ENCODE measurements around the gene ZNRF2.
"Not testable (repeated sequence)": the region's sequence is repeated elsewhere in the genome, so short reads cannot be mapped to it uniquely, and the experiment has no call there.

ZNRF2 gene

DNA sequence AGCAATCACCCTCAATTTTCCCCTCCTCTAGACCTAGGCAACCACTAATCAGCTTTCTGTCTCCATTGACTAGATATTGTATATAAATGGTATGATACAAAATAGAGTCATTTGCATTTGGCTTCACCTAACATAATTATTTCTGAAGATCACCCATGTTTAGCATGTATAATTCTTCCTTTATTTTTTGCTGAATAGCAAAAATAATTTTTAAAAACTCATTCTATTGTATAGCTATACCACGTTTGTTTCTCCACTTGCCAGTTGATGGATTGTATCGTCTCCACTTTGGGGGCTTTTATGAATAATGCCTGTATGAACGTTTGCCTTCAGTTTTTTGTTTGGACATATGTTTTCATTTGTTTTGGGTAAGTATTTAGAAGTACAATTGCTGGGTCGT, 95.3 kb downstream of the ZNRF2 start:
- H3K4me3 ChIP-seq (ENCODE audit: low read depth, low read length): no peak overlapping the region
- no peak for DNase-seq (ENCODE audit: low read depth)
- TF ChIP-seq, protein P1, sequence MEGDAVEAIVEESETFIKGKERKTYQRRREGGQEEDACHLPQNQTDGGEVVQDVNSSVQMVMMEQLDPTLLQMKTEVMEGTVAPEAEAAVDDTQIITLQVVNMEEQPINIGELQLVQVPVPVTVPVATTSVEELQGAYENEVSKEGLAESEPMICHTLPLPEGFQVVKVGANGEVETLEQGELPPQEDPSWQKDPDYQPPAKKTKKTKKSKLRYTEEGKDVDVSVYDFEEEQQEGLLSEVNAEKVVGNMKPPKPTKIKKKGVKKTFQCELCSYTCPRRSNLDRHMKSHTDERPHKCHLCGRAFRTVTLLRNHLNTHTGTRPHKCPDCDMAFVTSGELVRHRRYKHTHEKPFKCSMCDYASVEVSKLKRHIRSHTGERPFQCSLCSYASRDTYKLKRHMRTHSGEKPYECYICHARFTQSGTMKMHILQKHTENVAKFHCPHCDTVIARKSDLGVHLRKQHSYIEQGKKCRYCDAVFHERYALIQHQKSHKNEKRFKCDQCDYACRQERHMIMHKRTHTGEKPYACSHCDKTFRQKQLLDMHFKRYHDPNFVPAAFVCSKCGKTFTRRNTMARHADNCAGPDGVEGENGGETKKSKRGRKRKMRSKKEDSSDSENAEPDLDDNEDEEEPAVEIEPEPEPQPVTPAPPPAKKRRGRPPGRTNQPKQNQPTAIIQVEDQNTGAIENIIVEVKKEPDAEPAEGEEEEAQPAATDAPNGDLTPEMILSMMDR (IDR thresholded peaks at IDR 0.05; ENCODE audit: low read depth, low read length, missing control alignments): no peak

DNA sequence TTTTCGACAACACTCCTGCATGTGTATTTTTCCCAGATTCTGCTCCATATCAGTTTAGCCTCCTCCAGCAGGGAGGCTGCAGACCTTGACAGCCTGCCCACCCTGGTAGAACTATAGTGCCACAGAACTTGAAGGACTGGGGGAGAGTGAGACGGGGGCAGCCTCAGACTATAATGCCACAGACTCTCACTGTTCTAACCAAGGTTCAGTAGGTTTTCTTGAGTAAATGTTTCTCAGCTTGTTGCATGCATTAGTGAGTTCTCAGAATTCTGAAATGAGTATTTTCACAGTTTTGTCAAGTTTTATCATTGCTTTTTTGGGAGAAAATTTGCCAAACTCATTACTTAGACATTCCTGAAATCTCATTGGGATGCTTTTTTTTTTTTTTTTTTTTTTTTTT, 95.9 kb downstream of the ZNRF2 start:
- H3K4me3 ChIP-seq (ENCODE audit: low read depth, low read length): no peak overlapping the region
- TF ChIP-seq, protein P1 (IDR thresholded peaks at IDR 0.05; ENCODE audit: low read depth, low read length, missing control alignments): no peak
- DNase-seq (ENCODE audit: low read depth): no peak

DNA sequence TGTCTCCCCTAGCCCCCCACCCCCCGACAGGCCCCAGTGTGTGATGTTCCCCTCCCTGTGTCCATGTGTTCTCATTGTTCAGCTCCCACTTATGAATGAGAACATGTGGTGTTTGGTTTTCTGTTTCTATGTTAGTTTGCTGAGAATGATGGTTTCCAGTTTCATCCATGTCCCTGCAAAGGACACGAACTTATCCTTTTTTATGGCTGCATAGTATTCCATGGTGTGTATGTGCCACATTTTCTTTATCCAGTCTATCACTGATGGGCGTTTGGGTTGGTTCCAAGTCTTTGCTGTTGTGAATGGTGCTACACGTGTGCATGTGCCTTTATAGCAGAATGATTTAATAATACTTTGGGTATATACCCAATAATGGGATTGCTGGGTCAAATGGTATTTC, 96.4 kb downstream of the ZNRF2 start:
- not testable (repeated sequence) for DNase-seq (ENCODE audit: low read depth); H3K4me3 ChIP-seq (ENCODE audit: low read depth, low read length)

DNA sequence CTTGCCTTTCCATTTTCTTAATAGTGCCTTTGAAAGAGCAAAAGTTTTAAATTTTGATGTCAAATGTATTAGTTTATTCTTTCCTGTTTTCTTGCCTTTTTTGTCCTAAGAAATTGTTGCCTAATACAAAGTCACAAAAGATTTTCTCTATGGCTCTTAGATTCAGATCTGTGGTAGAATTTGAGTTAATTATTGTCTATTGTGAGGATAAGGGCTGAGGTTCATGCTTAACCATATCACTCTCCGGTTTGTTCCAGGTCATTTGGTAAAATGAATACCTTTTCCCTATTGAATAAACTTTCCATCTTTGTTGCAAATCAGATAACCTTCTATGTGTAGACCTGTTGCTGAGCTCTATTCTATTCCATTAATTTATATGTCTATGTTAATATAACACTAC, 98.2 kb downstream of the ZNRF2 start:
- H3K4me3 ChIP-seq (ENCODE audit: low read depth, low read length): no peak overlapping the region
- DNase-seq (ENCODE audit: low read depth): no peak
- TF ChIP-seq, protein P1 (IDR thresholded peaks at IDR 0.05; ENCODE audit: low read depth, low read length, missing control alignments): no peak

DNA sequence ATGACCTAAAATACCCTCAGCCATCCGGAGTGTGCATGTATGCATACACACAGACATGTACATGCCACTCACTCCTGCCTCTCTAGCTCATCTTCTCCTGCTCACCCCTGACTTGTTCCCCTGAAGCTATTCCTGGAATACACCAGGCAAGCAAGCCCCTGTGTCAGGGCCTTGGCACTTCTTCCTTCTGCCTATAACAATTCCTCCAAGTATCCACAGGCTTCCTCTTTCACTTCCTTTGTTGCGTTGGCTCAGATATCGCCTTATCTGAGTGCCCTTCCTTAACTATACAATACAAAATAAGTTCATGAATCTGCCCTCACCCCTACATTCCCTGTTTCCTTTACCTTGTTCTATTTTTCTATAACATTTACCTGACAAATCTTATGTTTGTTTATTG, 105.4 kb downstream of the ZNRF2 start:
- TF ChIP-seq, protein P1 (IDR thresholded peaks at IDR 0.05; ENCODE audit: low read depth, low read length, missing control alignments): no peak
- no peak for DNase-seq (ENCODE audit: low read depth)
- no peak overlapping the region for H3K4me3 ChIP-seq (ENCODE audit: low read depth, low read length)

DNA sequence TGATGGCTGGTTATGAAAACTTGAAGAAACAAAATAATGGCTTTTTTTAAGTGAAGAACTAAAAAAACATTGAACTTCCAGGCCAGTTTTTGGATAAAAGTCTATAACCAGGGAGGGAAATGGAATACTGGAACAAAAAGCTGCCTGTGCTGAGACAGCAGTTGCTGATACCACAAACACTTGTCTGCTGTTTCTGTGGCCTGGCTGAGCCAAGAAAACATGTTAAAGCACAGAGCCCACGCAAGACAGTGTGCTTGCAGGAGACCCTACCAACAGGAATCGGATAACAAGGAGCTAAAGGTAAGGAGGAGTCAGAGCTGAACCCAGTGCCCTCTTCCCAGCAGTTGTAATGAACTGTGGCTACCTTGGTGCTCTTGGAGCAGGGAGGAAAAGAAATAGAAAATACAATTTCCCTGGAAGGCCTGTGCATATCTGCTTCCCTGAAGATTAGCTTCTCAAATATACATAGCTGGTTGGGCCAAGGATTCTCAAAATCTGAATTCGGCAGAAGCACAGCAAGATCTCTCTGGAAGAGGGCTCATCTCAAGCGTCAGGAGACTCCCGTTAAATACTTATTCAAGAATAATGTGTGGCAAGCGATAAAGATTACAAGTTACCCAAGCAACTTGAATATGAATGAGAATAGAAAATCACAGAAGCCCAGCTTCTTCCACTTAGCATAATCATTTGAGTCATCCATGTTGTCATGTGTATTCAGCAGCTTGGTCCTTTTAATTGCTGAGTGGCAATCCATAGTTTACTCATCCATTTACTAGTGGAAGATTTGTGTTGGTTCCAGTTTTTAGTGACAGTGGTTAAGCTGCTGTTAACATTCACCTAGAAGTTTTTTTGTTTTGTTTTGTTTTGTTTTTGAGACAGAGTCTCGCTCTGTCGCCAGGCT, 106.6 kb downstream of the ZNRF2 start:
- TF ChIP-seq, protein P1 (IDR thresholded peaks at IDR 0.05; ENCODE audit: low read depth, low read length, missing control alignments): no peak
- DNase-seq (ENCODE audit: low read depth): no peak

DNA sequence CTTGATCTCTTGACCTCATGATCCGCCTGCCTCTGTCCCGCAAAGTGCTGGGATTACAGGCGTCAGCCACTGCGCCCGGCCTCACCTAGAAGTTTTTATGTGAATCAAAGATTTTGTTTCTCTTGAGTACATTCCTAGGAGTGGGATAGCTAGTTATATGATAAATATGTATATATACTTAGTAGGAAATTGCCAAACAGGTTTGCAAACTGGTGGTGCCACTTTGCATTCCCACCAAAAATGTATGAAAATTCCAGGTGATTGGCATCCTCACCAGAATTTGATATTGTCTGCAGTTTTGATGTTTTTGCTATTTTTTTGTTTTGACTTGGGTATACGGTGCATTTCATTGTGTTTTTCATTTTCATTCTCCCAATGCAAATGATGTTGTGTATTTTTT, 107.4 kb downstream of the ZNRF2 start:
- TF ChIP-seq, protein P1 (IDR thresholded peaks at IDR 0.05; ENCODE audit: low read depth, low read length, missing control alignments): no peak

More for the DNA sequence above, 106.6 kb downstream of the ZNRF2 start:
- H3K4me3 ChIP-seq (ENCODE audit: low read depth, low read length): no peak overlapping the region

More for the DNA sequence above, 107.4 kb downstream of the ZNRF2 start:
- no peak for DNase-seq (ENCODE audit: low read depth)
- no peak overlapping the region for H3K4me3 ChIP-seq (ENCODE audit: low read depth, low read length)

Measured in GM12864 (cell line).